Cerebellar cortex (tissue), 1 donor: ENCODE measurements around the gene DAGLB.
"Not testable (repeated sequence)": the region's sequence is repeated elsewhere in the genome, so short reads cannot be mapped to it uniquely, and the experiment has no call there.

ENCODE experiments used
- DNase-seq: peaks from one replicate; pipeline ENCODE4 v3.0.0-alpha.2; 2015; ENCODE audit warnings: low spot score

Gene DAGLB

GRCh38 chr7:6447581-6448199, at the start of gene DAGLB:
TSS of gene DAGLB (minus strand) at chr7:6447954. CDS start at chr7:6447842, 112 bp downstream.
- DNase-seq, result peak; percentile 87

GRCh38 chr7:6497637-6497905, 49.8 kb upstream of the DAGLB start:
- DNase-seq, result no peak

GRCh38 chr7:6496842-6497636, 49.3 kb upstream of the DAGLB start:
- no peak for DNase-seq

GRCh38 chr7:6495597-6496262, 48.0 kb upstream of the DAGLB start:
- no peak for DNase-seq

GRCh38 chr7:6494365-6494764, 46.6 kb upstream of the DAGLB start:
- no peak for DNase-seq

GRCh38 chr7:6491194-6491593, 43.4 kb upstream of the DAGLB start:
- no peak for DNase-seq

- DNase-seq, result no peak
Observed at GRCh38 chr7:6489612-6490011, 41.9 kb upstream of the DAGLB start.

- no peak for DNase-seq
Observed at GRCh38 chr7:6487184-6487545, 39.4 kb upstream of the DAGLB start.

- DNase-seq, result no peak
Observed at GRCh38 chr7:6486438-6487183, 38.9 kb upstream of the DAGLB start.

GRCh38 chr7:6482743-6483119, 35.0 kb upstream of the DAGLB start:
- no peak for DNase-seq

GRCh38 chr7:6482307-6482706, 34.6 kb upstream of the DAGLB start:
- no peak for DNase-seq

- DNase-seq, result no peak
Observed at GRCh38 chr7:6481445-6481844, 33.7 kb upstream of the DAGLB start.

- DNase-seq, result no peak
Observed at GRCh38 chr7:6480323-6480660, 32.5 kb upstream of the DAGLB start.

GRCh38 chr7:6479067-6479466, 31.3 kb upstream of the DAGLB start:
- DNase-seq, result no peak

- DNase-seq, result no peak
Observed at GRCh38 chr7:6478186-6478585, 30.4 kb upstream of the DAGLB start.

- DNase-seq, result no peak
Observed at GRCh38 chr7:6477318-6477660, 29.5 kb upstream of the DAGLB start.

- DNase-seq, result no peak
Observed at GRCh38 chr7:6476596-6477317, 29.0 kb upstream of the DAGLB start.

GRCh38 chr7:6475433-6476186, 27.9 kb upstream of the DAGLB start:
- DNase-seq, result no peak

- no peak for DNase-seq
Observed at GRCh38 chr7:6465862-6466261, 18.1 kb upstream of the DAGLB start.

GRCh38 chr7:6463609-6464008, 15.9 kb upstream of the DAGLB start:
- not testable (repeated sequence) for DNase-seq

- DNase-seq, result no peak
Observed at GRCh38 chr7:6461946-6462550, 14.3 kb upstream of the DAGLB start.
